ENCODE results near the gene SLCO4A1.

The SLCO4A1 gene

DNA sequence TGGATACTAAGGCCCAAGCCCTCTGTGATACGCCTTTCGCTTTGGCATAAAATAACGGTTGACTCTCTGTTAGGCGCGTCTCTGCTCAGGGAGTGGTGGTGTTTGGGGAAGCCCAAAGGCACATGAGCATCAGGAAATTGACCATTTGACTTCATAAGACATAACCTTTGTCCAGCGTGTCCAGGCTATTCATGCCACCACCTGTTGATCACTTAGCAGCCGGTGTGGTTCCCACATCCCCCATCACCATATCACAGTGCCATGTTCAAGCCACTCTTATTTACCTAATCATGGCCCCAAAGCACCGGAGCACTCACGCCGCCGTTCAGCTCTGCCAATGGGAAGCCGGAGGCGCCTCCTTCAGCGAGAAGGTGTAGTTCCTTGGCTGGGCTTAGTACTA is 27.9 kb downstream of the SLCO4A1 start:
- no peak for TF ChIP-seq CTCF (conservative IDR thresholded peaks at IDR 0.05; ENCODE audit: low read length)
- H3K4me3 ChIP-seq (ENCODE audit: low read length) = no peak overlapping the region
- no peak for DNase-seq (ENCODE audit: low read depth)

- no peak for DNase-seq (ENCODE audit: low read depth)
- no peak for TF ChIP-seq CTCF (conservative IDR thresholded peaks at IDR 0.05; ENCODE audit: low read length)
- H3K4me3 ChIP-seq (ENCODE audit: low read length) = no peak overlapping the region
Observed at GRCh38 chr20:62670998-62671397, 28.7 kb downstream of the SLCO4A1 start.

DNA sequence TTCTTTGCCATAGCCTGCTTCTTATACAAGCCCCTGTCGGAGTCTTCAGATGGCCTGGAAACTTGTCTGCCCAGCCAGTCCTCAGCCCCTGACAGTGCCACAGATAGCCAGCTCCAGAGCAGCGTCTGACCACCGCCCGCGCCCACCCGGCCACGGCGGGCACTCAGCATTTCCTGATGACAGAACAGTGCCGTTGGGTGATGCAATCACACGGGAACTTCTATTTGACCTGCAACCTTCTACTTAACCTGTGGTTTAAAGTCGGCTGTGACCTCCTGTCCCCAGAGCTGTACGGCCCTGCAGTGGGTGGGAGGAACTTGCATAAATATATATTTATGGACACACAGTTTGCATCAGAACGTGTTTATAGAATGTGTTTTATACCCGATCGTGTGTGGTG is 29.5 kb downstream of the SLCO4A1 start:
- no peak for TF ChIP-seq CTCF (conservative IDR thresholded peaks at IDR 0.05; ENCODE audit: low read length)
- DNase-seq (ENCODE audit: low read depth) = no peak
- H3K4me3 ChIP-seq (ENCODE audit: low read length) = no peak overlapping the region

DNA sequence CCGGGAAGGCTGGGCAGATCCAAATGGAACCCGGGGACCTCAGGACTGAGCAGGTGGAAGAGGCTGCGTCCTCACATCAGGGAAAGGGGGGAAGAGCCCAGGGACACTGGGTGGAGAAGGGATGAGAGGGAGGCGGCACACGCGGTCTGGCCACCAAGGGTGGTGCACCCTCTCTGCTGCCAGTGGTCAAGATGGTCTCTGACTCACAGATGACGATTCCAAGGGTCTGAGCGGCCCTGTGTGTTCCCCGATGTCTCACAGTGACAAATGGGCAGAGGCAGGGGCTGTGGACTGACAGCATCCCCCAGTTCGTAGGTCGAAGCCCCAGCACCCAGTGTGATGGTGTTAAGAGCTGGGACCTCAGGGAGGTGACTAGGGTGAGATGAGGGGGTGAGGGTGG is 32.1 kb downstream of the SLCO4A1 start:
- DNase-seq (ENCODE audit: low read depth) = no peak
- no peak overlapping the region for H3K4me3 ChIP-seq (ENCODE audit: low read length)
- TF ChIP-seq CTCF (conservative IDR thresholded peaks at IDR 0.05; ENCODE audit: low read length) = no peak

DNA sequence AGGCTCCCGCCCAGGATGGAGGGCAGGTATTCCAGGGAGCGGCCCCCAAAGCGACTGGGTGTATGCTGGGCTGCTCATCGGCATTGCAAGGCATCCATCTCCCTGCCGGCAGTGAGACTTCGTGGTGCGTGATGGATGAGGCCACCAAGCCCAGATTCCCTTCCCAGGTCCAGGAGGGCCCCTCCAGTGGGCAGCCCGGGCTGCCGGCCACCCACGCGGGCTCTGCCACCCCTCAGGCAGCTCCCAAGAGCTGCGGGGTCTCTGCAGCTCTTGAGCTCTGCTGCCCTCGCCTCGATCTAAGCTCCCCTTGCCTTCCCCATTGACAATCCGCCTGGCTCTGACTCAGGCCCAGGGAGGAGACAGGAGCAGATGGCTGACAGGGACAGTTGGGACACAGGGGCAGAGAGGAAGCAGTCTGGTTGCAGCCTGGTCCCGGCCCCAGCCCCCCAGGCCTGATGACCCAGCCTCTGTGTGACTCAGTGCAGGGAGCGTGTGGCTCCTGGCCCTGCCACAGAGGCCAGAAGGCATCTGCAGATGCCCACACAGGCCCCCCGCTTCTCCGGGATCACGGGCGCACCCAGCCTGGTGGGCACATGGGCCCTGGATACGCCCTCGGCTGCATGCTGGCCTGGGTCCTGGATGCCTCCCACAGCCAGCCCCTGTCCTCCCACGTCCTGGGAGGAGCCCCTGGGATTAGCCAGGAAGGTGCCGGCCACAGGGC is 33.0 kb downstream of the SLCO4A1 start:
- H3K4me3 ChIP-seq (ENCODE audit: low read length) = no peak overlapping the region
- TF ChIP-seq CTCF (conservative IDR thresholded peaks at IDR 0.05; ENCODE audit: low read length) = no peak
- DNase-seq (ENCODE audit: low read depth) = peak; percentile 17

DNA sequence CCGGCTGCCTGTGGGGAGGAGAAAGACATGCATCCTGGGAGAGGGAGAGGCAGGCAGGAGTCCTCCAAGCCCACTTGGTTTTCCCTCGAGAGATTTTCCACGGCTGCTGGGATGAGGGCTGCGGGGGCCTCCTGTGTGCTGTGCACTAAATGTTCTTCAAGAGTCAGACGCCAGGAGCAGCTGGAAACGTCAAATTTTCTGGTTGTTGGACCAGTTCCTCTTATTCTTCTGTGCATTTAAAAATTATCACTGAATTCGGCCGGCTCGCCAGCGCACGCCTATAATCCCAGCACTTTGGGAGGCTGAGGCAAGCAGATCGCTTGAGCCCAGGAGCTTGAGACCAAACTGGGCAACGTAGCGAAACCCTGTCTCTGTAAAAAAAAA is 33.6 kb downstream of the SLCO4A1 start:
- TF ChIP-seq CTCF (conservative IDR thresholded peaks at IDR 0.05; ENCODE audit: low read length) = no peak
- H3K4me3 ChIP-seq (ENCODE audit: low read length) = no peak overlapping the region
- DNase-seq (ENCODE audit: low read depth) = no peak

DNA sequence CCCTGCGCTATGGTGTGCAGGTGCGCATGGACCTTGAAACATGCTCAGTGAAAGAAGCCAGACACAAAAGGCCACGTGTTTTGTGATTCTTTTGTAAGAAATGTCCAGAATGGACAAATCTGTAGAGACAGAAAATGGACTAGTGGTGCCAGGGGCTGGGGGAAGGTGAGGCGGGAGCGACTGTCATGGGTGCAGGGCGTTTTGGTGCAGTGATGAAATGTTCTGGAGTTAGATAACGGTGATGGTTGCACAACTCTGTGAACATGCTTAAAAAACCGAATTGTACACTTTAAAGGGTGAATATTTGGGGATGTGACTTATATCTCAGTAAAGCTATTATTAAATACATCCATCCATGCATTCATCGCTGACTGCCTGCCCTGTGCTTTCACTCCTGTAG is 34.7 kb downstream of the SLCO4A1 start:
- no peak overlapping the region for H3K4me3 ChIP-seq (ENCODE audit: low read length)
- no peak for DNase-seq (ENCODE audit: low read depth)
- TF ChIP-seq CTCF (conservative IDR thresholded peaks at IDR 0.05; ENCODE audit: low read length) = no peak
